OCI-M2 (cell line): ENCODE data around the gene CHN2.

Source experiments
- DNase-seq: peaks from one replicate; lab custom pipeline; 2025; ENCODE audit not compliant: unreplicated experiment; lab: John Stamatoyannopoulos, UW

Gene CHN2

GRCh38 chr7:29194594-29195427 lies at the start of gene CHN2:
TSS of gene CHN2 (plus strand) at chr7:29194775.
- no peak for DNase-seq

DNA sequence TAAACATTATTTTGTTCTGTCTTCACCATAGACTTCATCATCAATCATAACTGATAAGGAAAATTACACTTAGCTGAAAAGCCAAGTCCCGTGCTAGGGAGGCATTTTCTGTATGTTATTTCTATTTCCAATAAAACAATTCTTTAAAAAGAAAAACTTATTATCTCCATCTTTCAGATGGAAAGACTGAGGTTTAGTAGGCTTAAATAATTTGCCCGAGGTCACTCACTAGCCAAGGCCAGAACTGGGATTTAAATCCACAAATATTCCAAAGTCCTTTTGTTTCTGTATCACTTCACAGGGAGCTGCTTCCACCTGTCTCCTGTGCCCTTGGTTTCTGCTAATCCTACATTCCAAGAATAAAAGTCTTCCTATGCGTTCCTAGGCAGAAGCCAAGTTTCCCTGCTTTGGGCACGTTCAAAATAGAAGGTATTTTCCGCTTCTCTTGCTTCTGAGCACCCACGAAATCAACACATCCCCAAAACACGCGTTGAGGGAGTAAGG lies 49.0 kb upstream of the CHN2 start:
- DNase-seq, result no peak

DNA sequence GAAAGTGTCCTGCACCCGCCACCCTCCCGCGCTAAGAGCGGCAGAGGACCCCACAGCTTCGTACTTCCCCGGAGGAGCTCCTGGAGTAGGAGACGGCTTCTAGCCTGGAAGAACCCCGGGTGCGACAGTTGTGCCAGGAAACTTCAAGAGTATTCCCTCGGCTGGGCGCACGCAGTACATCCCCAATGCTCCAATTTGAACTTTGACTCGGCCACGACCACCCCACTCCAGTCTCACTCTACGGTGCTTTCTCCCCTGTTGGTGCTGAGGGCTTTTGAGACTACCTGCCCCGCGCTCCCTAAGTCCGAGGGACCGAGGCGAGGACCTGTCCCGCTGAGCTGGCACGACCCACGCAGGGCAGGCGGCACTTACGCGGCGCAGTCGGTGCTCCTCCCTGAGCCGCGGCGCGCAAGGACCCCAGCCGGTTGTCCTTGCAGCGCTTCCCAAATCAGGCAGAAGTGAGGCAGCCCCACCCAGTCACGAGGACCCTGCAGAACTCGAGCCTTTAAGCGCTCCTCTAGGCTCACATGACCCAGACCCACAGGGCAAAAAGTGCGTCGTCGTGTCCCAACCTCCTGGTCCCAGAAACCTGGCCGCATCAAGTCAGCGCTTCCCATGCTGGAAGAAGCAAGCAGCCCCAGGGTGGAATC lies 48.4 kb upstream of the CHN2 start, which contains the start of gene CPVL:
Gene CPVL (minus strand): TSS at position 481 of the 650 bp plus-strand sequence. CDS start 25,476 bp downstream, outside the sequence.
- DNase-seq, result peak; percentile 21

GRCh38 chr7:29146888-29147609 lies 47.5 kb upstream of the CHN2 start:
- DNase-seq, result no peak

DNA sequence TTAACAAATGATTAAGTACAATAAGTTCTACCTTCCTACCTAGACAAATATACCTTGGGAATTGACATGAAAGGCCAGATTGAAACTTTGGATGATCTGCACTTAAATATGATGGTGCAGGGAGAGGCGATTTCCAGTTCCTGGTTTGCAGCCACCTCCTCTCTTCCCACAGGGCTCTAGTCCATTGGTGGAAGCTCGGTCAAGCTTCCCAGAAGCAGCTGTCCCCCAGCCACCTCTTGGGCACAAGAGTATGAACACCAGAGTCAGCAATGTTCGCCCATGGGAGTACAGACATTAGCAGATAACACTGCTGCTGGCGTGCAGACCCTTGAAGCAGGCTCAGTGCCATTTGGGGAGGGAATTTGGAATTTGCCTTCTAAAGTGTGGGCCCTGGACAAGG lies 46.8 kb upstream of the CHN2 start:
- DNase-seq, result no peak

GRCh38 chr7:29149036-29149435 lies 45.5 kb upstream of the CHN2 start:
- DNase-seq, result no peak

DNA sequence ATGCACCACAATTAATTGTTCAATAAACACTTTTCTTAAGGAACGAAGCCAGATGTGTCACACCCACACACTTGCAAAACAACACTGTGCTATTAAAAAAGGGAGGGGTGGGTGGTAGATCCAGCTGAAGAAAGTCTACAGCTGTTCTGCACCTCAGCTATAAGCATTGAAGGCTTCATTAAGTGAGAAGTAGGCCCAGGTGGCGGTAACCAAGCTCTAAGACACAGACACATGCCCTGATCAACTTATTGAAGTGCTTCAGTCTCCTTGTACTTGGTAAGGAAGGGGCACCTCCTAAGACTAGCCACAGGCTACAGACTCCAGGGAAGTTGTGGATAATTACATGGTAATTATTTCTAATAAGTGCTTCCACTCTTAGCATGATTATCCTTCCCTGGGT lies 43.7 kb upstream of the CHN2 start:
- DNase-seq, result no peak

DNA sequence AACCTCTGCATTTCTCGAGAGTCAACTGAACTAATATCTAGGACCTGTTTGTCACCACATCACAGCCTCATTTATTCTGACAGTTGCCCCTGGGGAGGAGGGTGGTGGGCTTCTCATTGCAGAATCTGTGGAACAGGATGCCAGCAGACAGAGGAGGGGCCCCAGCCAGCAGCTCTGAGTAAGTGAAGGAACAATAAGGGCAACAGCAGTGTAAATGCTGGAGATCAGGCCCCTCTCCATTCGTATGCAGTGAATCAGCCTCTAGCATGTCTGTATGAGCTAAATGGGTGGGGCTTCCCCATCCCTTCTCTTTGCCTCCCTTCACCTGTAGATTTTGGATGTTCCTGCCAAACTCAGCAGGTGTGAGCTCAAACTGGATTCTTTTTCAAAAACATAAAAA lies 40.5 kb upstream of the CHN2 start:
- no peak for DNase-seq

- no peak for DNase-seq
Observed at GRCh38 chr7:29156907-29157452, 37.6 kb upstream of the CHN2 start.

- DNase-seq, result no peak
Observed at GRCh38 chr7:29158795-29159423, 35.7 kb upstream of the CHN2 start.

DNA sequence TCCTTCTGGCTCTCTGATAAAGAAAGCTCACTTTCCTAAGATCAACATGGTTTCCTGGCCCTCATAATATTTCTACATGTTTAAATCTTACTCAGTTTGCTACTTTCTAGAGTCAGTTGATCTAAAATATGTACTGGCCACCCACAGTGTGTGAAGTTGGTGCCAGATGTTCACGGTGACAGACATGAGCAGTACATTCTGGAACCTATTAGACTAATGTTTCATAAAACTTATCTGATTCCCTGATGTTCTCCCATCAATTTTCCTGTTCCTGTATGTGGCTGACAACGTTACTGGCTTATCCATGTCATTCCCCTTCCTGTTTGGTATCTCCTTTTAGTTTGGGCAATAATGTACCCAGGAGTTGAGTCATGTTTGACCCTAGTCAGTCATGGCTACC lies 34.5 kb upstream of the CHN2 start:
- no peak for DNase-seq

- DNase-seq, result no peak
Observed at GRCh38 chr7:29161231-29161630, 33.3 kb upstream of the CHN2 start.

DNA sequence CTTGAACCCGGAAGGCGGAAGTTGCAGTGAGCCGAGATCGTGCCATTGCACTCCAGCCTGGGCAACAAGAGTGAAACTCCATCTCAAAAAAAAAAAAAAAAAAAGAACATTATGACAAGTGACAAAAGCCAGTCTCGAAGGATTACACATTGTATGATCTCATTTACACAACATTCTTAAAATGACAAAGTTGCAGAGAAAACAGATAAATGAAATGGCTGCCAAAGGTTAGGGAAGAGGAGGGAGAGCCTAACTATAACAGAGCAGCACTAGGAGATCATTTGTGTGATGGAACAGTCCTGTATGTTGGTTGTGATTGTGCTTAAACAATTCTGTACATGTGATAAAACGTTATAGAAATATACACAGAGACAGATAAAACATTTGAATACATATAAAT lies 32.0 kb upstream of the CHN2 start:
- DNase-seq, result no peak

- DNase-seq, result no peak
Observed at GRCh38 chr7:29163854-29164253, 30.7 kb upstream of the CHN2 start.

- DNase-seq, result no peak
Observed at GRCh38 chr7:29167721-29168120, 26.9 kb upstream of the CHN2 start.

GRCh38 chr7:29170781-29171180 lies 23.8 kb upstream of the CHN2 start:
- DNase-seq, result no peak

- DNase-seq, result no peak
Observed at GRCh38 chr7:29173458-29173857, 21.1 kb upstream of the CHN2 start.

GRCh38 chr7:29177963-29178600 lies 16.5 kb upstream of the CHN2 start:
- DNase-seq, result no peak

GRCh38 chr7:29179115-29179514 lies 15.5 kb upstream of the CHN2 start:
- no peak for DNase-seq

DNA sequence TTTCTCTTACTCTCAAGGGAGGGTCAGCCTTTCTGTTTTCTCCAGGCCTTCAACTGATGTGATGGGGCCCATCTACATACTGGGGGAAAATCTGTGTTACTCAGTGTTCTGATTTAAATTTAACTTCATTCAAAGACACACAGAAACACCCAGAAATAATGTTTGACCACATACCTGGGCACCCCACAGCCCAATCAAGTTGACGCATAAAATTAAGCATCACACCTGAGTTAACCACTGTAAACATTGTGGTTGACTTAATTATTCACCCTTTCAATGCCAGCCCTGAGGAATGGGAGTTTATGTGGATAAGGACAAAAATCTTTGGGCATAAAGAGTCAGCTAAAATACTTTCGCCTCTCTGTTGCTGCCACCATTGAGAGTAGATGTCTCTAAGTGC lies 10.0 kb upstream of the CHN2 start:
- DNase-seq, result no peak
